RWPE2 (cell line): ENCODE results near the gene NKD2.
"Not testable (repeated sequence)": the region's sequence is repeated elsewhere in the genome, so short reads cannot be mapped to it uniquely, and the experiment has no call there.

ENCODE experiments used
- ATAC-seq: fragments of 200-7000 bp; cut with Tn5 transposase; 3 replicates; pipeline ENCODE4 v1.9.1; 2021; ENCODE audit warnings: low read depth
- DNase-seq: peaks from one replicate; pipeline ENCODE4 v3.0.0-alpha.2; 2020; ENCODE audit warnings: low spot score
- H3K27ac ChIP-seq: fragments of 450-650 bp; 2 replicates; pipeline ENCODE4 v1.5.1; 2017; ENCODE audit warnings: mild to moderate bottlenecking; ENCODE audit not compliant: poor library complexity, severe bottlenecking
- H3K27me3 ChIP-seq: fragments of 250-450 bp; sonication (Bioruptor Pico); 2 replicates; pipeline ENCODE4 v1.5.1; 2021; ENCODE audit warnings: mild to moderate bottlenecking, moderate library complexity; ENCODE audit not compliant: insufficient read depth, poor library complexity, severe bottlenecking
- H3K36me3 ChIP-seq: fragments of 250-450 bp; sonication (Bioruptor Pico); 2 replicates; pipeline ENCODE4 v1.5.1; 2020; ENCODE audit warnings: low read depth, mild to moderate bottlenecking, moderate library complexity
- H3K4me1 ChIP-seq: fragments of 250-450 bp; sonication (Bioruptor Pico); 2 replicates; pipeline ENCODE4 v1.5.1; 2021; ENCODE audit warnings: mild to moderate bottlenecking, moderate library complexity; ENCODE audit not compliant: insufficient read depth, poor library complexity, severe bottlenecking
- H3K4me3 ChIP-seq: fragments of 250-450 bp; sonication (Bioruptor Pico); 2 replicates; pipeline ENCODE4 v1.5.1; 2021; ENCODE audit warnings: mild to moderate bottlenecking, moderate library complexity; ENCODE audit not compliant: severe bottlenecking
- H3K9me3 ChIP-seq: fragments of 250-450 bp; sonication (Bioruptor Pico); 2 replicates; pipeline ENCODE4 v1.5.1; 2021; ENCODE audit warnings: mild to moderate bottlenecking, moderate library complexity; ENCODE audit not compliant: severe bottlenecking
- CTCF ChIP-seq: fragments of 450-650 bp; IDR thresholded peaks from one replicate; pipeline ENCODE4 v1.5.1; 2017; ENCODE audit warnings: mild to moderate bottlenecking, moderate library complexity; ENCODE audit not compliant: poor library complexity, severe bottlenecking

The NKD2 gene

GRCh38 chr5:1080432-1080831 is 71.8 kb downstream of the NKD2 start:
- no peaks in the 10 kb centered on the region for H3K36me3 ChIP-seq
- H3K27me3 ChIP-seq: no peaks in the 10 kb centered on the region
- no peak for TF ChIP-seq CTCF
- no peak for ATAC-seq
- no peaks in the 10 kb centered on the region for H3K9me3 ChIP-seq
- H3K4me1 ChIP-seq: no peaks in the 10 kb centered on the region
- no peak overlapping the region for H3K27ac ChIP-seq
- DNase-seq: no peak
- H3K4me3 ChIP-seq: no peak overlapping the region

GRCh38 chr5:1081519-1081918 is 72.9 kb downstream of the NKD2 start:
- TF ChIP-seq CTCF: no peak
- H3K27ac ChIP-seq: no peak overlapping the region
- H3K4me1 ChIP-seq: no peaks in the 10 kb centered on the region
- DNase-seq: no peak
- H3K4me3 ChIP-seq: no peak overlapping the region
- no peaks in the 10 kb centered on the region for H3K9me3 ChIP-seq
- ATAC-seq: no peak
- H3K27me3 ChIP-seq: no peaks in the 10 kb centered on the region
- no peaks in the 10 kb centered on the region for H3K36me3 ChIP-seq

- not testable (repeated sequence) for H3K4me1 ChIP-seq
Observed at GRCh38 chr5:1083026-1083425, 74.4 kb downstream of the NKD2 start.

DNA sequence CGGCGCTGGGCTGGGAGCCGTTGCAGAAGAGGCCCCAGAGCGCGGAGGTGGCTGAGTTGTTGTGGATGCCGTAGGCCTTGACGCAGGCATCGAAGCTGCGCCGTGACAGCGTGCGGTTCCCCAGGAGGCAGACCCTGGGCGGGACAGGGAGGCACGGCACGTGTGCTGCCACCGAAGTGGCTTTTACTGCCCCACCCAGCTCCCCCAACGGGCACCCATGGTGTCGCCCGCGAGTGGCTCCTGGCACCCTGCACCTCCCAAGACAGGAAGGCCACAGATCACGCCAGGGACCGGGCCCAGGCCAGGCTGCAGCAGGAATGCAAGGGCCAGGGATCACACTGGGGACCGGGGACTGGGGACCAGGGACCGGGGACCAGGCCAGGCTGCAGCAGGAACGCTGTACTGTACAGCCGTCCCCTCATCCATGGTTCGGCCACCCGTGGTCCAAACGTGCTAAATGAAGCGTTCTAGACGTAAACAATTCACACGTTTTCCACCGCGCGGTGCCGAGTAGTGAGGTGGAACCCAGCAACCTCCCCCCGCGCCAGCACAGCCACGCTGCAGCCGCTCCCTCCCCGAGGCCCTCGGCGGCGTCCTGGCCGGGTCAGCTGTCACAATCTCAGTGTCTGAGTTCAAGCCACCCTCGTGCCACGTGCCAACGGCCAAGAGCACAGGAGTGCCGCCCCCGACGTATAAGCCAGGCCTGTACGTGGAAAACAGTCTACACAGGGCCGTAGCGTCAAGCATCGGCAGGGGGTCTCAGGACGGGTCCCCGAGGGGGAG is 75.4 kb downstream of the NKD2 start:
- Histone ChIP-seq H3K27ac (no peak overlapping the region), H3K4me3 (no peak overlapping the region), H3K36me3 (no peaks in the 10 kb centered on the region), H3K4me1 (no peaks in the 10 kb centered on the region), H3K9me3 (no peaks in the 10 kb centered on the region), H3K27me3 (no peaks in the 10 kb centered on the region)
- no peak for ATAC-seq
- DNase-seq: no peak
- TF ChIP-seq CTCF: no peak

More at GRCh38 chr5:1083026-1083425, 74.4 kb downstream of the NKD2 start:
- H3K27ac ChIP-seq, H3K27me3 ChIP-seq, H3K4me3 ChIP-seq, DNase-seq, H3K9me3 ChIP-seq, H3K36me3 ChIP-seq, ATAC-seq: not testable (repeated sequence)

- ATAC-seq (no peak), DNase-seq (no peak)
- Histone ChIP-seq H3K36me3 (no peaks in the 10 kb centered on the region), H3K9me3 (no peaks in the 10 kb centered on the region), H3K27me3 (no peaks in the 10 kb centered on the region), H3K27ac (no peak overlapping the region), H3K4me1 (no peaks in the 10 kb centered on the region), H3K4me3 (no peak overlapping the region)
- no peak for TF ChIP-seq CTCF
Observed at GRCh38 chr5:1085391-1085790, 76.8 kb downstream of the NKD2 start.
